Endothelial cell of umbilical vein (primary cell): ENCODE measurements around the gene CEP57L1.

Source experiments
- EZH2 ChIP-seq: IDR thresholded peaks from 2 replicates; pipeline ENCODE4 v1.6.1; 2012; ENCODE audit warnings: borderline replicate concordance, low read depth, mild to moderate bottlenecking, moderate library complexity, low read length, inconsistent platforms; ENCODE audit not compliant: severe bottlenecking
- JUN ChIP-seq: IDR thresholded peaks from 2 replicates; pipeline ENCODE4 v1.6.1; 2011; ENCODE audit warnings: borderline replicate concordance, low read depth; ENCODE audit not compliant: insufficient read length, insufficient read depth
- POLR2A ChIP-seq: IDR thresholded peaks from 2 replicates; pipeline ENCODE4 v1.6.1; 2012; ENCODE audit warnings: low read depth, mild to moderate bottlenecking, control low read depth, low read length
- POLR2AphosphoS5 ChIP-seq: IDR thresholded peaks from 2 replicates; pipeline ENCODE4 v1.6.1; 2012; ENCODE audit warnings: low read depth, mild to moderate bottlenecking, control low read depth, low read length, moderate library complexity; ENCODE audit not compliant: insufficient read depth
- TF ChIP-seq, protein P1 (sequence below), 2 donors: IDR thresholded peaks; 1 replicate in 1 of 2; 2 replicates in 1 of 2; pipeline ENCODE4 v1.5.1; 2011; ENCODE audit warnings: low read length in 2 of 2, mild to moderate bottlenecking in 2 of 2, moderate library complexity in 2 of 2, control low read depth in 1 of 2, inconsistent platforms in 1 of 2, low read depth in 1 of 2; ENCODE audit not compliant: insufficient read depth in 1 of 2; ENCODE audit errors: extremely low read depth in 1 of 2
- TF ChIP-seq, protein P2 (sequence below): IDR thresholded peaks from 2 replicates; pipeline ENCODE4 v1.6.1; 2011; ENCODE audit not compliant: insufficient read depth, insufficient read length

DNA sequence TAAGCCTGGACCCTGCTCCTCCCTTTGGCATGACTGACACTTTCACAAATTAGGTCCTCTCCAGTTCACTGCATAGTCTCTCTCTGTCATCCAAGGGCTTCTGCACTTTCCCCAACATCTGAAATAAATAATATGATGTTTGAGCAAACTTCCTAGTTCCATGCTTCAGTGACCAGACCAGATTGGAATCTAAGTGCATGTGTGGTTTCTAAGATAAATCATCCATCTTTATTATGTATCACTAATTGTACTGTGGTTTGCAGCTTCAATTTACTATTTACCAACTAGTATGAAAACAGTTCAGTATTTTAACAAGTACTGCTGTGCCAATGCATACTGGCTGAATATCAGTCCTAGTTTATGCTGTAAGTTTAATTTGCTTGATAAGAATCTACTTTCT, 19.4 kb upstream of the CEP57L1 start:
- TF ChIP-seq JUN = no peak
- TF ChIP-seq, protein P1, sequence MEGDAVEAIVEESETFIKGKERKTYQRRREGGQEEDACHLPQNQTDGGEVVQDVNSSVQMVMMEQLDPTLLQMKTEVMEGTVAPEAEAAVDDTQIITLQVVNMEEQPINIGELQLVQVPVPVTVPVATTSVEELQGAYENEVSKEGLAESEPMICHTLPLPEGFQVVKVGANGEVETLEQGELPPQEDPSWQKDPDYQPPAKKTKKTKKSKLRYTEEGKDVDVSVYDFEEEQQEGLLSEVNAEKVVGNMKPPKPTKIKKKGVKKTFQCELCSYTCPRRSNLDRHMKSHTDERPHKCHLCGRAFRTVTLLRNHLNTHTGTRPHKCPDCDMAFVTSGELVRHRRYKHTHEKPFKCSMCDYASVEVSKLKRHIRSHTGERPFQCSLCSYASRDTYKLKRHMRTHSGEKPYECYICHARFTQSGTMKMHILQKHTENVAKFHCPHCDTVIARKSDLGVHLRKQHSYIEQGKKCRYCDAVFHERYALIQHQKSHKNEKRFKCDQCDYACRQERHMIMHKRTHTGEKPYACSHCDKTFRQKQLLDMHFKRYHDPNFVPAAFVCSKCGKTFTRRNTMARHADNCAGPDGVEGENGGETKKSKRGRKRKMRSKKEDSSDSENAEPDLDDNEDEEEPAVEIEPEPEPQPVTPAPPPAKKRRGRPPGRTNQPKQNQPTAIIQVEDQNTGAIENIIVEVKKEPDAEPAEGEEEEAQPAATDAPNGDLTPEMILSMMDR (IDR thresholded peaks at IDR 0.05; ENCODE audit: extremely low read depth in 1 of 2, insufficient read depth in 1 of 2, low read depth in 1 of 2, low read length in 2 of 2) = no peak
- no peak for TF ChIP-seq POLR2A
- no peak for TF ChIP-seq POLR2AphosphoS5
- TF ChIP-seq, protein P2, sequence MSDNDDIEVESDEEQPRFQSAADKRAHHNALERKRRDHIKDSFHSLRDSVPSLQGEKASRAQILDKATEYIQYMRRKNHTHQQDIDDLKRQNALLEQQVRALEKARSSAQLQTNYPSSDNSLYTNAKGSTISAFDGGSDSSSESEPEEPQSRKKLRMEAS = no peak
- TF ChIP-seq EZH2 = no peak
